Measurements from ENCODE around the gene MRPS23.

- TF ChIP-seq CTCF (conservative IDR thresholded peaks at IDR 0.05; ENCODE audit: low read depth, low read length) (no peak), EZH2 (IDR thresholded peaks at IDR 0.05; ENCODE audit: low read length, unreplicated experiment) (no peak), EZH2phosphoT487 (IDR thresholded peaks at IDR 0.05; ENCODE audit: borderline replicate concordance, low read length) (no peak)
These were observed 23.6 kb upstream of the MRPS23 start for GRCh38 chr17:57873261-57874057.
